Activated CD8-positive, alpha-beta memory T cell treated with anti-CD3 and anti-CD28 coated beads, Interleukin-2, amount 50 U/mL, for 4 hours (primary cell): ENCODE data around the gene RAET1G.
"Not testable (repeated sequence)": the region's sequence is repeated elsewhere in the genome, so short reads cannot be mapped to it uniquely, and the experiment has no call there.

Source experiments
- DNase-seq: peaks from one replicate; pipeline ENCODE4 v3.0.0-alpha.2; 2020

The RAET1G gene, protein sequence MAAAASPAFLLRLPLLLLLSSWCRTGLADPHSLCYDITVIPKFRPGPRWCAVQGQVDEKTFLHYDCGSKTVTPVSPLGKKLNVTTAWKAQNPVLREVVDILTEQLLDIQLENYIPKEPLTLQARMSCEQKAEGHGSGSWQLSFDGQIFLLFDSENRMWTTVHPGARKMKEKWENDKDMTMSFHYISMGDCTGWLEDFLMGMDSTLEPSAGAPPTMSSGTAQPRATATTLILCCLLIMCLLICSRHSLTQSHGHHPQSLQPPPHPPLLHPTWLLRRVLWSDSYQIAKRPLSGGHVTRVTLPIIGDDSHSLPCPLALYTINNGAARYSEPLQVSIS

DNA sequence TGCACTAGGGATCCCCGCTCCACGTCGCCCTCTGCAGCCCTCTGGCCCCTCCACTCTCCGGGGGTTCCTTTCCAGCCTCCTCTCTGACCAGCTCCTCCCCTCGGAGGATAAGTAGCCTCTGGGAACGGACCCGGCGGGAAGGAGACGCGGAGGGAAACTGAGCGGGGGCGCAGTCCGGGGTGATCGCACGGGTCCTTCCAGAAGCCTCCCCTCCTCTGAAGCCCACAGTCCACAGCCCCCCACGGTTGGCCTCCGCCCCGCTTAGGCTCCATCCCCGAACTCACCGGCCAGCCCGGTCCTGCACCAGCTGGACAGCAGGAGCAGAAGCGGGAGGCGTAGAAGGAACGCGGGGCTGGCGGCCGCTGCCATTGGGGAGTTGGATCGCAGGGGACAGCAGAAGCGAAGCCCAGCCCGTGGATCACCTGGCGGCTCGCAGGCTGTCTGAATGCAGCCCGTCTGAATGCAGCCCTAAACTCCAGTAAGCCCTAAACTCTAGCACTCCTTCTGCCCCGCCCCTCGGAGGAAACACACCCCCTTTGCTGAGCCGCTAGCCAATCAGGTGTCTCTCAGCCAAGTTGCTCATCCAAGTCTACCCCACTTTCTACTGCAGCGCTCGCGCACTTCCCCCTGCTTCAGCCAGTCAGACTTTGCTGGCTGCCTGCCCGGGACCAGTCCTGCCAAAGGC is at the start of gene RAET1G:
Gene RAET1G (minus strand): TSS at position 480 of the 685 bp plus-strand sequence. CDS start 111 bp downstream, at position 369.
- peak; percentile 82 for DNase-seq

DNA sequence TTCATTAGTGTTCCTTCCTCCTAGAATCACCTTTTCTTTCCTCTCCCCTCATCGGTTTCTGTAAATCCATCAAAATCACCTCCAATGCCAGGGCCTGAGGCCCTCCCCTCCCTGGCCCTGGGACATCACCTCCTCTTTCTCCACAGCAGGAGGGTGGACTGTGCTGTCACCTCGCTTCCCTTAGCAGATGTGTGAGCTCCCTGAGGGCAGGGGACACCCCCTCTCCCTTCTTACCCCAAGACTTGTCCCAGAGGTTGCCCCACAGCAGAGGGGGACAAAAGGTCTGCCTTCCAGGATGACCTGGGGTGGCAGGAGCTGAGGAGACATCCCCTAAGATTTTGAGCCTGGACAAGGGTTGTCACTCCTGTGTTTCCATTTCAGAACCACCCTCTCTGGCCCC is 46.7 kb upstream of the RAET1G start:
- no peak for DNase-seq

DNA sequence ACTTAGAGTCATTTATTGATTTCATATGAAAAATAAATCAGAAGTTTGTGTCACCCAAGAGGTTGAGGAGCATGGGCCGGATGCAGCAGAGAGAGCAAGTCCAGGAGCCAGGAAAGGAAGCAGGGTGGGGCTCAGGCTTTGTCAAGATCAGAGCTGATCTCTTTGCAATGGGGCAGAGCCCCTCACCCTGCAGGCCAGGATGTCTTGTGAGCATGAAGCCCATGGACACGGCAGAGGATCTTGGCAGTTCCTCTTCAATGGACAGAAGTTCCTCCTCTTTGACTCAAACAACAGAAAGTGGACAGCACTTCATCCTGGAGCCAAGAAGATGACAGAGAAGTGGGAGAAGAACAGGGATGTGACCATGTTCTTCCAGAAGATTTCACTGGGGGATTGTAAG is 46.0 kb upstream of the RAET1G start:
- not testable (repeated sequence) for DNase-seq

DNA sequence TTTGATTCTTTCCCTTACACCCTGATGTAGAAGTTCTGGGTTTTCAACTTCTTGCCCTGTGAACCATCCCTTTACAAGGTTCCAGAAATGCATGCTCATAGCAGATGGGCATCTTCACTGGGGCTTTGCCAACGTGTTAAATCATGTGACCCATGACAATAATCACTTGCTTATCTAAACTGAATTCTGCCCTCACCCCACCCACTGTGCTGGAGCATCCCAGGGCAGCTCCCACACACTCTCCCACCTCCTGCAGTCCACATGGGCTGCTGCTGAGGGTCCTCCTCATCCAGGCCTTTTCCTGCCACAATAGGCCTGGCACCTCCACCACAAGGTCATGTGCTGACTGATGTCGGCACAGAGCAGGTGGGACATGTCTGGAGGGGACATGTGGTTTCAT is 45.1 kb upstream of the RAET1G start:
- DNase-seq: not testable (repeated sequence)

DNA sequence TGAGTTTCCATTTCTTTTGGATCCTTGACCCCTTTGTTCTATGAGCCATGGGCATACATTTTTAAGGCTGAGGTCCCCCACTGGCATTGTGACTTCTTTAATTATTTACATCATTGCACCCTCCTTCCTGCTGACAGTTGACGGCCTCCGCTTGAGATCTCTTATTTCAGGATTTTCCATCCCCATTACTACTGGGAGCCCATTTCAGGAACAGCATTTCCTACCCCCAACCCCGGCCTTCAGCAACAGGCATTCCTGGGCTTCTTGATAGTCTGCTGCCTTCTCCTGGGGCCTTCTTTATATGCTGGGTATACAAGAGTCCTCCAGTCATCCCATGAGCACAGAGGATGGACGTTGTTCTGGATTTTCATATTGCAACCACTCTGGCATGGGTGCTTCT is 44.7 kb upstream of the RAET1G start:
- no peak for DNase-seq

DNA sequence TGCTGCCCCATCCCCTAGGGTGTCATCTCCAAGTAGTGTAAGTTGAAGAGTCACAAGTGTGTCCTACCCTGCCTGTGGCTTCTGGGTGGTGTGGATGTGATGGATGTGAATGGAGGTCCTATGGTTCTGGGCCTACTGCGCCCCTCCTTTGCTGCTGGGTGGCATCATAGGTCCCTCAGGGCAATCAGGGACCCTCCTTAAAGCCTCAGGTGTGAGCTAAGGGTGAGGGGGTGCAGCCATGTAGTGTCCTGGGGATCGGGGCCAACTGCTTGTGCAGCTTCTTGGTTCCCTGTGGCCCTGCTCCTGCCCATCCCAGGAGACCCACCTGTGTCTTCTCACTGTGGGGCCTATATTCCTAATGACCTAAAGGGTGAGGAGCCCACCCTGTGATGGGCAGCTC is 43.4 kb upstream of the RAET1G start:
- DNase-seq: not testable (repeated sequence)

DNA sequence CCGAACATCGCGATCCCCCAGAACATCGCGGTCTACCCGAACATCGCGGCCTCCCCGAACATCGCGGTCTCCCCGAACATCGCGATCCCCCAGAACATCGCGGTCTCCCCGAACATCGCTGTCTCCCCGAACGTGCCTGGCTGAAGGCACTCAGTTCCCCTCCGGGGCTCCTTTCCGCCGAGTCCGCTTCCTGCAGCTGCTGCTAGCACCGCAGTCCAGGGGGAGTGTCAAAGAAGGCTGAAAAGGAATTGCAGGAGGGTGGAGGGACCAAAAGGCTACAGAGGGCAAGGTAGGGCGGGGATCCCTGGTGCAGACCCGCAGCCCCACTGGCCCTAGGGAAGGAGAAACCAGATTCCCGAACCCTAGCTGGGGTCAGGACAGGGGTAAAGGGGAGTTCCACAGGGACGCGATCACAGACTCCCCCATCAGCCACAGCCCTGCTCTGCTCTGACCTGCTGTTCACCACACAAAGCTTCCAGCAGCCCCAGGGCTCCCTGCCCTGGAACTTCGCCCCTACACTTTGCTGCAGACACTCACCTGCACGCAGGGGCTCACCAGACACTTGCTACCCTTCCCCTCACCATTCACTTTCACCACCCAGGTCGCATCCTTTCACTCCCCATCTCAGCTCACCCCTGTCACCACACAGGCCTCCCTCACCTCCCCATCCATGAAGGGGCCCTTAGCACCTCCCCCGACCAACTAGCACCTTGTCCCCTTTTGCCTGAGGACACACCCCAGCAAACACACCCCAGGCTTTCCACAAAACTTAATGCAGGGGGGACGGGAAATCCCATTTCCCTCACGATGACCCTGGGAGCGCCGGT is 42.5 kb upstream of the RAET1G start:
- DNase-seq: peak; percentile 39

DNA sequence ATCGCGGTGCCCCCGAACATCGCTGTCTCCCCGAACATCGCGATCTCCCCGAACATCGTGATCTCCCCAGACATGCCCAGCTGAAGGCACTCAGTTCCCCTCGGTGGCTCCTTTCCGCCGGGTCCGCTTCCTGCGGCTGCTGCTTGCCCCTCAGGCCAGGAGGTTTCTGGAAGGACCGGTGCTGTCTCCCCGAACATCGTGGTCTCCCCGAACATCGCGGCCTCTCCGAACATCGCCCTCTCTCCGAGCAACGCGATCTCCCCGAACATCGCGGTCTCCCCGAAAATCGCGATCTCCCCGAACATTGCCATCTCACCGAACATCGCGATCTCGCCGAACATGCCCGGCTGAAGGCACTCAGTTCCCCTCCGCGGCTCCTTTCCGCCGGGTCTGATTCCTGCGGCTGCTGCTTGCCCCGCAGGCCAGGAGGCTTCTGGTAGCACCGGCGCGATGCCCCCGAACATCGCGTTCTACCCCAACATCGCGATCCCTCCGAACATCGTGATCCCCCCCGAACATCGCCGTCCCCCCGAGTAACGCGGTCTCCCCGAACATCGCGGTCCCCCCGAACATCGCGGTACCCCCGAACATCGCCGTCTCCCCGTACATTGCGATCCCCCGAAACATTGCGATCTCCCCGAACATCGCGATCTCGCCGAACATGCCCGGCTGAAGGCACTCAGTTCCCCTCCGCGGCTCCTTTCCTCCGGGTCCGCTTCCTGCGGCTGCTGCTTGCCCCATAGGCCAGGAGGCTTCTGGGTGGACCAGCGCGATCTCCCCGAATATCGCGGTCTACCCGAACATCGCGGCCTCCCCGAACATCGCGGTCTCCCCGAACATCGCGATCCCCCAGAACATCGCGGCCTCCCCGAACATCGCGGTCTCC is 41.6 kb upstream of the RAET1G start:
- peak; percentile 34 for DNase-seq

DNA sequence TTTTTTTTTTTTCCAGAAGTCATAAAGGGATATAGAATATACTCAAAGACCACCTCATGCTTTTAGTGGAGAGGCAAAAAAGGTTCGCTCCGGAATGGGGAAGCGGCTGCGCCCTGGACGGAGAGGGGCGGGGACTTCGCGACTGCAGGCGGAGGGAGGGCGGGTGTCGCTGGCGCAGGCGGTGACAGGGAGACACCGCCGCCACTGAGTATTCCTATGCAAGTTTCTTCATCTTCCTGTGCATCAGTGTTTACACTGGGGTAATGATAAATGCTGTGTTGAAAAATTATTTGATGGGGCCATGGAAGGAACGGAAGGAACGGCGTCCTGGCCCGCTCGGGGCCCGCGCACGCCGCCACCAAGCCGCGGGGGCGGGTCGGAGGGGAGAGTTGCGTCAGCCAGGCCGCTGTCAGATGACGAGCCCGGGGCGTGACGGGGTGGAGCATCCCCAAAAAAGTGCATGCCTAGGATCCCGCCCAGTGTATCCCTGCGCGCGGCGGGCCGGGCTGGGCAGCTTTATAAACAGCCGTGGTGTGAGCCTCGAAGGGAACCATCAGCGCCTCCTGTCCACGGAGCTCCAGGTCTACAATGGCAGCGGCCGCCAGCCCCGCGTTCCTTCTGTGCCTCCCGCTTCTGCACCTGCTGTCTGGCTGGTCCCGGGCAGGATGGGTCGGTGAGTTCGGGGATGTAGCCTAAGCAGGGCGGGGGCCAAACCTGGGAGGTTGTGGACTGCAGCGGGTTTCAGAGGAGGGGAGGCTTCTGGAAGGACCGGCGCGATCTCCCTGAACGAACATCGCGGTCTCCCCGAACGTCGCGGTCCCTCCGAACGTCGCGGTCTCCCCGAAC is 40.8 kb upstream of the RAET1G start, which contains the start of gene ULBP1:
Gene ULBP1 (plus strand): TSS at position 482 of the 846 bp plus-strand sequence. CDS start 107 bp downstream, at position 589.
- DNase-seq: peak; percentile 81

DNA sequence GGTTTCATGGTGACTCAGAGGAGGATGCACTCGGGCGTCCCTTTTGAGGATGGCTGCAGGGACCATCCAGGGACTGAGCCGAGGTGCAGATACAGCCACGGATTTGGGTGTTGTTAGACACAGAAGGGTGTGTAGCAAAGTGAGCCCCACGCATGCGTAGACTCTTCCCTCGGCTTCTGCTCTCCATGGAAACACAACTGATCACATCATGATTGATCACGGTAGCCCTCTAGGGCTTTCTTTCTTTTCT is 40.2 kb upstream of the RAET1G start:
- DNase-seq: peak; percentile 27

DNA sequence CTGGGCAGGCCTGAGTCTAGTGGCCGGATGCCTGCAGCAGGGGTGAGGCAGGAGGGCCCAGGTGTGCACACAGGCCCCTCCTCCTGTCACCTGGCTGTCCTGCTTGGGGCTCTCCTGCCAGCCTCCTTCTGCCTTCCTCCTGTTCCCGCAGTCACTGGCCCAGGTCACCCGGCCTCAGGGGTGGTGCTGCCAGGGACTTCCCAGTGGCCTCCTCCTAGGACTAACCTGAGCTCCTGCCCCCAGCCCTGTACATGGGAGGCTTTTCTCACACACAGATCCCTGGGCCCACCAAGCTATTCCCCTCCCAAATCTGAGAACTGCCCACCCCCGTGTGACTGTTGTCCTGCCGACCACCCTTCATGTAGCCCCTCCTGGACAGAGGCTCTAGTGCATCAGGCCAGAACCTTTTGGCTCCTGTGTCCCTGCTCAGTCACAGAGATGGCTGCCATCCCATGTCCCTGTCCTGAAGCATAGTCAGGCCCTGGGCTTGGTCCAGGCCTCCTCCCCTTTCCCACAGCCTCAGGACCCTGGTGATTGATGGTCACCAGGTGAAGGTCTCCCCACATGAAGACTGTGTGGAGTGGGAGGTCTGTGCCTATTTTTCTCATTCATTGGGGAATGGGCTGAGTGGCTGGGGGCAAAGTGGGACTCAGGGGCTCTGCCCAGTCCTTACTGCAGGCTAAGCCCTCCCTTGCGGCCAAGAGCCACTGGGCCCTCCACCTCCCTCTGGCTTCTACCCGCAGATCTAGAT is 39.7 kb upstream of the RAET1G start:
- no peak for DNase-seq

DNA sequence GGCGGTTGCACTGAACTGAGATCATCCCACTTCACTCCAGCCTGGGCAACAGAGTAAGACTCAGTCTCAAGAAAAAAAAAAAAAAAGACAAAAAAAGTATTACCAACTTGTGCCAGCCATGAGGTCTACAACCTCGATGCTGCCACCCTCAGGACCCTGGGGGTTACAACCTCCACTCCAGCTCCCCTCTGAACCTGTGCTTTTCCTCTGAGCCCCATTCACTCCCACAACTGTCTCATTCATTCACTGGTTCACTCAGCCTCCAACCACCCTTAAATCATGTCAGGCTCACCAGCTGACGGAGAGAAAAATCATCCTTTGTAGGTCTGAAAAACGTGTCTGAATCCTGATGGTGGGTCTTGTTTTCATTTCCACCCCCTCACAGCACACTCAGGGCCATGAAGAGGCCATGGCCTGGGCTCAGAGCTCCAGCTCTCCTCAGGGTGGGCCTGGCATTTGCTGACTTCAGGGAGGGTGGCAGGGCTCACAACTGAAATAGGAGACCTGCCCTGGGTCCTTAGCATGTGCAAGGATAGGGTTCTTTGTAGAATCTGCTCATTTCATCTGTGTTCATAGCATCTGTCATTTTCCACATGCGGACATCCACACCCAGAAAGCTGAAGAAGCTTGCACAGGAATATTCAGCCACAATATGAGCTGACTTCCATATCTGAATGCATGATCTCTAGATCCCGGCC is 39.0 kb upstream of the RAET1G start:
- DNase-seq: peak; percentile 45

DNA sequence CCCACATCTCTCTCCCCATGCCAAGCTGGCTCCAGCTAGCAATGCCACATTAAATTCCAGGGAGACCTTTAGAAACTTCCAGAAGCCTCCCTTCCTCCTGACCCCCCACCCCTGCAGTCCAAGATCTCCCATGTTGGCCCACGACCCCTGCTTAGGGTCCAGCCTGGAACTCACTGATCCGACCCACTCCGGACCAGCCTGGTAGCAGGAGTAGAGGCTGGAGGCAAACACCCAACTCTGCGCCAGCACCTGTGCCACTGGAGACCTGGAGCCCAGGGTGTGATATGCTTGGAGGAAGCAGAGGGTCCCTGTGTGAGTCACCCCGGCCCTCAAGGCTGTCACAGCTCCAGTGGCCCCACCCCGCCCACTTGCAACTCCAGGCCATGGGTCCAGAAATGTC is 37.6 kb upstream of the RAET1G start:
- DNase-seq: no peak

DNA sequence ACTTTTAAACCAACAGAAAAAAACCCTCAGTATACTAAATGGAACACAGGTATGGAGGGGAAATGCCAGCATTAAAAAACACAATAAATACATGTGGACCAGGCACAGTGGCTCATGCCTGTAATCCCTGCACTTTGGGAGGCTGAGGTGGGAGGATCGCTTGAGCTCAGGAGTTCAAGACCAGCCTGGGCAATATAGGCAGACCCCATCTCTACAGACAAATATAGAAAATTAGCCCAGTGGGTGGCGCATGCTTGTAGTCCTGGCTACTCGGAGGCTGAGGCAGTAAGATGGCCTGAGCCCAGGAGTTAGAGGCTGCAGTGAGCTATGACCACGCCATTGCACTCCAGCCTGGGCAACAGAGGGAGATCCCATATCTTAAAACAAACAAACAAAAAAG is 36.9 kb upstream of the RAET1G start:
- DNase-seq: not testable (repeated sequence)

DNA sequence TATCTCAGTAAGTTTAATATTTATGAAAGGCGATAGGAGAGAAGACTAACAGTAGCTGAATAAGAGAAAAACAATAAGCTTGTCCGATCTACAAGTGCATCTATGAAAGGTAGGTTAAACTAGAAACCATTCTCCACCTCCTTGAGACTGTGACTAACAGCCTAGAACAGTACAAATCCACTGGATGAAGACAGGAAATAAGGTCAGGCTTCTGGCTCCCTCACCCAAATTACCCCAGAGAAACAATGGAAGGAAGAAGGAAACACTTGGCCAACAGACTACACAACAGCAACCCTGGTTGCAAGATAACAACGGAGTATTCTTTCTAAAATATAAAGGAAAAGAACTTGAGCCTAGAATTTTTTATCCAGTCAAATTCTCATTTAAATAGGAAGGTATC is 35.2 kb upstream of the RAET1G start:
- not testable (repeated sequence) for DNase-seq

DNA sequence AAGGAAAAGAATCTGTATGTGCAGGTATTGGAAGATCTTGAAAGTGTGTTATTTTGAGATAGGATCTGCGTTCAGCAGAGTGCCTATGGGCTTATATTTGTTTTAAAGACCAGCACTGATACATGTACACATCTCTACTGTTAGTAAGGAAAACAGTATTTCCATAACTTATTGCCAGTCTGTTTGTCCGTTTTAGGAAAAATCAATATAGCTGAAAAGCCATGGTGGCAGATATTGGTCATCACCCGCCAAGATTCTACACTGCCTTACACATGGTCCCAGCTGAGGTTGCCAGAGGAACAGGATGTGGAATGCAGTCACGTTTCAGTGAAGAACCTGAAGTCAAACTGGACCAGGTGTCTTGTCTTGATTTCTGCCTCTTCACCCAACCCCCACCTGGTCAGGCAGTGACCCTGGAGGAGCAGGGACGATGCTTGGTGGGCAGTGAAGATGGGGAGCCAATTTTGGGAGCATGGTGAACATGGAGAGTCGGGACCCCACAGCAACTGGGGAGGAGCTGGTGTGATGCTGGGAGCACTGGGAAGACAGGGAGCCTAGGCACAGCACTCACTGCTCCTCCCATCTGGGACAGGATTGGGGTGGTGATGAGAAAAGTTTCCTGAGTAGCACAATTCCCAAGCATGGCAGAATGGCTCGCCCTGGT is 32.9 kb upstream of the RAET1G start:
- DNase-seq: not testable (repeated sequence)

DNA sequence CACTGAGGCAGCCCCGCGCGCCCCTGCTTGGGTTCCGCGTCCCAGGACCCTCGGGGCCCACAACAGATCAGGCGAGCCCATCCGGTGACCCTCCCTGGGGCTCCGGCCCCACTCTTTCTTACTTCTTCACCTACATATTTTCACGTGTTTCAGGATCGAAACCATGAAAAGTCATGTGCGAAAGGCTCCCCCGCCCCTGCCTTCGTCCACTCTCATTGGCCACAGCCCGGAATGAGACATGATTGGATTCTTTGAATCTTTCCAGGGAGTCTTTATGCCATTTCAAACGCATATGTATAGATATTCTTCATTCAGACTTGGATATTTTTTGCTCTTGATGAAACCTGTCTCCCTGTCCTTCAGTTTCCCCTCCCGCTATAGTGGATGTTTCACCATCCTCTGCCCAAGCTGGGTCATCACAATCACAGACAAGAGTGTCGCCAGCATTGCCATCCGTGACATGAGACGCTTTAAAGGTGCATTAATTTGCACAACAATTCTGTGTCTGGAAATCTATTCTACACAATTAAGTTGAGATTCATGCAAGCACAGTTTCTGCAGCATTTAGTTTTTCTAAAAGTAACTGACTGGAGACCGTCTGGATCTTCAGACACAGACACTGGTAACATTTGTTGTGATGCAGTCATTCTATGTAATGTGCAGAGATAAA is 32.2 kb upstream of the RAET1G start:
- DNase-seq: not testable (repeated sequence)

DNA sequence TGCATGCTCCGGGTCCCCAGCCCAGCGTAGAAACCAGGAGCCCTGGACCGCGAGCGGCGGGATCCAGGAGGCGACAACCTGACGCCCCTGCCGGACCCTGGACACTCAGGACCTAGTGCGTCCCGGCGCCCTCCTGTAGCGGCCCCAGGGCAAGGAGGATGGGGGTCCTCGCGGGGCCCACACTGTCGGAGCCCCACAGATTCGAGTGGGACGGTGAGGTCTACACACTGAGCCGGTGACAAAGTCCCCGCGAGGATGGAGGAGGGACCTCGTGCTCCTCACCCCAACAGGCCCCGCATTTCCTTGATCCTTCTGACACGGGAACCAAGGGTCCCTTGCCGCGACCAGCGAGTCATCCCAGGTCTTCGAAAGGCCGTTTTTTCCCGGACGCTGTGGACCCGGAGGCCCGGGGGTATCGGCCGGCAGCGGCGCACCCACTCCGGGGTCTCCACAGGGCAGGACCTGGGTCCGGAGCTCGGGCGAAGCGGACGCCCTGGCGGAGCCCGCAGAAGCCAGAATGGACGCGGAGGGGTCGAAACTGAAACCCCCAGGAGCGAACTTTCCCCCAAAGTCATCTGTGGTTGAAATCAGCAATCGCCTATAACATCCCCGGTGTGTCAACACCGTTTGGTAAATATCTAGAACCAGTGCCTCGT is 31.5 kb upstream of the RAET1G start:
- not testable (repeated sequence) for DNase-seq

DNA sequence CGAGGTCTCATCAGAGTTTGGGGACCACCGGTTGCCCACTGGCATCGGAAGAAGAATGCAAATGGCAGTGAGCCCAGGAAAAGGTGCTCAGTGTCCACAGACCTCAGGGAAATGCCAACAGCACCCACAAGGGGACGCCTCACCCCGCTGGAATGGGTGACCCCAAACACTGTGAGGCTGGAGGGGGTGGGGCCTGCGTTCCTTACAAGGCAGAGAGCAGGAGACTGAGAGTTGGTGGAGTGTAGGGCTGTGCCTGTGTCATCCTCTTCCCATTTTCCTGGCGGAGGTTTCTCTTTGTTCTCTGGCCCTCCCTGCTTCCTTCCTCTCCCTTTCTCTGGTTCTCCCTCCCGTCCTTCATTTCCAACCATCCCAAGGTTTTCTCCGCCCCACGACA is 31.0 kb upstream of the RAET1G start:
- DNase-seq: not testable (repeated sequence)
